LNCAP (cell line): ENCODE data around the gene LILRB2.
A peak's percentile ranks its signal among the peaks of the same experiment; 100 is the strongest.

Source experiments
- CTCF ChIP-seq: fragments of 450-650 bp; IDR thresholded peaks from 2 replicates; pipeline ENCODE4 v1.5.1; 2017; ENCODE audit warnings: mild to moderate bottlenecking

Gene LILRB2

GRCh38 chr19:54281007-54281728, at the start of gene LILRB2:
Gene LILRB2 (minus strand): TSS chr19:54281110. CDS start chr19:54280496, 614 bp downstream.
- TF ChIP-seq CTCF: no peak

- TF ChIP-seq CTCF: no peak
These were observed 48.7 kb upstream of the LILRB2 start for GRCh38 chr19:54329476-54330165.

GRCh38 chr19:54325631-54326030, 44.7 kb upstream of the LILRB2 start:
- TF ChIP-seq CTCF: no peak

GRCh38 chr19:54325194-54325621, 44.3 kb upstream of the LILRB2 start:
- peak; percentile 89 for TF ChIP-seq CTCF

- no peak for TF ChIP-seq CTCF
These were observed 43.2 kb upstream of the LILRB2 start for GRCh38 chr19:54324071-54324470.

GRCh38 chr19:54319892-54320670, 39.2 kb upstream of the LILRB2 start:
- TF ChIP-seq CTCF: no peak

- TF ChIP-seq CTCF: no peak
These were observed 38.1 kb upstream of the LILRB2 start for GRCh38 chr19:54319049-54319448.
